SK-N-MC (cell line): Measurements from ENCODE around the gene PLEKHM2.

Source experiments
- EZH2 ChIP-seq: fragments of 200-600 bp; sonication (generic); IDR thresholded peaks from one replicate; pipeline ENCODE4 v1.6.1; 2017; ENCODE audit warnings: antibody characterized with exemption
- POLR2AphosphoS5 ChIP-seq: IDR thresholded peaks from 2 replicates; pipeline ENCODE4 v1.6.1; 2012; ENCODE audit warnings: mild to moderate bottlenecking, low read depth, low read length, borderline replicate concordance

GRCh38 chr1:15757016-15757543 lies 73.0 kb downstream of the PLEKHM2 start:
- TF ChIP-seq EZH2 = no peak
- TF ChIP-seq POLR2AphosphoS5 = no peak
